Activated CD8-positive, alpha-beta memory T cell treated with anti-CD3 and anti-CD28 coated beads for 4 hours (primary cell): ENCODE data around the gene NUDT3.
"Not testable (repeated sequence)": the region's sequence is repeated elsewhere in the genome, so short reads cannot be mapped to it uniquely, and the experiment has no call there.

Experiments used
- DNase-seq, 2 donors: peaks; one replicate each; pipeline ENCODE4 v3.0.0-alpha.2; 2020; ENCODE audit warnings: low read depth in 2 of 2

The NUDT3 gene

GRCh38 chr6:34370361-34370760, 22.1 kb downstream of the NUDT3 start:
- DNase-seq: no peak

GRCh38 chr6:34369385-34369784, 23.1 kb downstream of the NUDT3 start:
- DNase-seq: no peak

- DNase-seq: no peak
Measured at GRCh38 chr6:34366639-34366921, 25.9 kb downstream of the NUDT3 start.

DNA sequence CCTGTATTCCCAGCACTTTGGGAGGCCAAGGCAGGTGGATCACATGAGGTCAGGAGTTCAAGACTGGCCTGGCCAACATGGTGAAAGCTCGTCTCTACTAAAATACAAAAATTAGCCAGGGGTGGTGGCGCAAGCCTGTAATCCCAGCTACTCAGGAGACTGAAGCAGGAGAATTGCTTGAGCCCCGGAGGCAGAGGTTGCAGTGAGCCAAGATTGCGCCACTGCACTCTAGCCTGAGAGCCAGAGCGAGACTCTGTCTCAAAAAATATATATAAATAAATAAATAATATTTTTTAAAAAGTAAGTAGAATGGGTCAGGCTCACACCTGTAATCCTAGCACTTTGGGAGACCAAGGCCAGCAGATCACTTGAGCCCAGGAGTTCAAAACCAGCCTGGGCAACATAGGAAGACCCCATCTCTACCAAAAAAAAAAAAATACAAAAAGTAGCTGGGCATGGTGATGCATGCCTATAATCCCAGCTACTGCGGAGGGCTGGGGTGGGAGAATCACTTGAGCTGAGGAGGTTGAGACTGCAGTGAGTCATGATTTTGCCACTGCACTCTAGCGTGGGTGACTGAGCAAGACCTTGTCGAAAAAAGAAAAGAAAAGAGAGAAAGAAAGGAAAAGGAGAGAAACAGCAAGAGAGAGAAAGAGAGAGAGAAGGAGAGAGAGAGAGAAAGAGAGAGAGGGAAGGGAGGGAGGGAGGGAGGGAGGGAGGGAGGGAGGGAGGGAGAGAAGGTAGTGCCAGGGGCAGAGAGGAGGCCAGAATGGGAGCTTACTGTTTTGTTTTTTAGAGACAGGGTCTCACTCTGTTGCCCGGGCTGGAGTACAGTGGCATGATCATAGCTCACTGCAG, 26.5 kb downstream of the NUDT3 start:
- DNase-seq: not testable (repeated sequence)

GRCh38 chr6:34363681-34364075, 28.8 kb downstream of the NUDT3 start:
- not testable (repeated sequence) for DNase-seq

- no peak for DNase-seq
Measured at GRCh38 chr6:34362909-34363680, 29.4 kb downstream of the NUDT3 start.

GRCh38 chr6:34362176-34362575, 30.3 kb downstream of the NUDT3 start:
- DNase-seq: no peak

DNA sequence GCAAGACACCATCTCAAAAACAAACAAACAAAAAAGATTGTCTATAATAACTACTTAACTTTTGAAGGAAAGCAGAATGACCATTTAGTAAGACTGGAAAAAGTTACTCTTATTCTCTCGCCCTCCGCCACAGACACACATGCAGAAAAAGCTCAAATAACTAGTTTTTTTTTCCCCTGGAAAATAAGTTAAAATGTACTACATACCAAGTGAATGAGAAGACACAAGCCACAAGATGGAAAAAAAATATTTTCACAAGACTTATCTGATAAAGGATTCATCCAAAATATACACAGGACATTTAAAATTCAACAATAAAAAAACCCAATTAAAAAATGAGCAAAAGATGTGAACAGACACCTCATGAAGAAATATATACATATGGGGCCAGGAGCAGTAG, 31.9 kb downstream of the NUDT3 start:
- DNase-seq: no peak

DNA sequence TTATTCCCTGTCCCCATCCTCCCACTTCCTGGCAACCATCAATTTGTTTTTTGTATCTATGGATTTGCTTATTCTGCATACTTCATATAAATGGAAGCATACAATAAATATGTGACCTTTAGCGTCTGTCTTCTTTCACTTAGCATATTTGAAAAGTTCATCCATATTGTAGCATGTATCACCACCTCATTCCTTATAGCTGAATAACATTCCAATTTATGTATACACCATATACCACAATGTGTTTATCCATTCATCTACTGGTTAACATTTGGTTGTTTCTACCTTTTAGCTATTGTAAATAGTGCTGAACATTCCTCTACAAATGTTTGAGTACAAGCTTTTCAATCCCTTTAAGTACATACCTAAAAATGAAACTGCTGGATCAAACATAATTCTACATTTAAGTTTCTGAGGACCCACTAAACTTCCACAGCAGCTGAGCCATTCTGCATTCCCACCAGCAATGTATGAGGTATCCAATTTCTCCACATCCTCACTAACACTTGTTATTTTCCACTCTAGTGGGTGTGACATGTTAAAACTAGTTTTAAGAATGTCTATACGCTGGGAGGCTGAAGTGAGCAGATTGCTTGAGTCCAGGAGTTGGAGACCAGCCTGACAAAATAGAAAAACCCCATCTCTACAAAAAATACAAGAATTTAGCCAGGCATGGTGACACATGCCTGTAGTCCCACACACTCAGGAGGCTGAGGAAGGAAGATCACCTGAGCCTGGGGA, 32.9 kb downstream of the NUDT3 start:
- no peak for DNase-seq

DNA sequence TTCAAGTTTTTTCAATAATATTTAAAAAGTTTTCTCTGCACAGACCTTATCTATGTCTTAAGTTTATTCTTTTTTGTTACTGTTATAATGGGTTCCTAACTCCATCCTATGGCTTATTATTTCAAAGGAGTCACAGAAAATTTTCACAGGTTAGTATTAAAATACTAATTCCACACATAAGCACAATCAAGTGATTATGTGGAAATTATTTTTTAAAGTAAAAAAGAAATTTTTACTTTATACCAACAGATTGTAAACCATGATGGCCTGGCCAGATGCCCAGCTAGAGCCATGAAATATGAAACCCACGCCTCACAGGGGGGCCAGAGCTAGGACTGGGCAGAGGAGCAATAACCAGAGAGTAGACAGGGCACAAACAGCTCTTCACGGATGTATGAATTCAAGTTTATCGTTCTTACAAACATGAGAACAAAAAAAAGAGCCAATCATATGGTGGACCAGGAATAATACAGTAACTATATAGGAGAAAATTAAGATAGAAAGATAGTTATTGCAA, 34.0 kb downstream of the NUDT3 start:
- no peak for DNase-seq

- DNase-seq: no peak
Measured at GRCh38 chr6:34357937-34358336, 34.5 kb downstream of the NUDT3 start.

DNA sequence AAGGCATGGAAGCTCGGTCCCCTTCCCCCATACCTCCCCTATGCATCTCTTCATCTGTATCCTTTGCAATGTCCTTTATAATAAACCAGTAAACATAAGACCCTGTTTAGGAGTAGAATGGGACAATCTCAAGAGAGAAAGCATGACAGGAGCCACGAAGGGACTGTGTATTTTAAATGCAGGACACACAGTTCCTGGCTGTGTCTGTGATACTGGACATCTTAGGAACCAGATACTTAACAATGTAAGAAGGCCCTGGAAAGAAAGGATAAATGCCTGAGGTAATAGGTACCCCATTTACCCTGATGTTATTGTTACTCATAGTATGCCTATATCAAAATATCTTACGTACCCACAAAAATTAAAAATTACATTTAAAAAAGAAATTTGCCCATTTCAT, 36.6 kb downstream of the NUDT3 start:
- no peak for DNase-seq

- not testable (repeated sequence) for DNase-seq
Measured at GRCh38 chr6:34354230-34354629, 38.2 kb downstream of the NUDT3 start.

DNA sequence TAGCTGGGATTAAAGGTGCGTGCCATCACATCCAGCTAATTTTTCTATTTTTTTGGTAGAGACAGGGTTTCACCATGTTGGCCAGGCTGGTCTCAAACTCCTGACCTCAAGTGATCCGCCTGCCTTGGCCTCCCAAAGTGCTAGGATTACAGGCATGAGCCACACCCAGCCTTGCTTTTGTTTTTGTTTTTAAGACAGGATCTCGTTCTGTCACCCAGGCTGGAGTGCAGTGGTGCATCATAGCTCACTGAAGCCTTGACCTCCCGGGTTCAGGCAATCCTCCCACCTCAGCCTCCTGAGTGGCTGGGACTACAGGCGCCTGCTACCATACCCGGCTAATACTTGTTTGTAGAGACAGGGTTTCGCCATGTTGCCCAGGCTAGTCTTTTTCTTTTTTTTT, 38.9 kb downstream of the NUDT3 start:
- DNase-seq: not testable (repeated sequence)

GRCh38 chr6:34352305-34352937, 40.0 kb downstream of the NUDT3 start:
- DNase-seq: no peak

- no peak for DNase-seq
Measured at GRCh38 chr6:34350934-34351217, 41.6 kb downstream of the NUDT3 start.

DNA sequence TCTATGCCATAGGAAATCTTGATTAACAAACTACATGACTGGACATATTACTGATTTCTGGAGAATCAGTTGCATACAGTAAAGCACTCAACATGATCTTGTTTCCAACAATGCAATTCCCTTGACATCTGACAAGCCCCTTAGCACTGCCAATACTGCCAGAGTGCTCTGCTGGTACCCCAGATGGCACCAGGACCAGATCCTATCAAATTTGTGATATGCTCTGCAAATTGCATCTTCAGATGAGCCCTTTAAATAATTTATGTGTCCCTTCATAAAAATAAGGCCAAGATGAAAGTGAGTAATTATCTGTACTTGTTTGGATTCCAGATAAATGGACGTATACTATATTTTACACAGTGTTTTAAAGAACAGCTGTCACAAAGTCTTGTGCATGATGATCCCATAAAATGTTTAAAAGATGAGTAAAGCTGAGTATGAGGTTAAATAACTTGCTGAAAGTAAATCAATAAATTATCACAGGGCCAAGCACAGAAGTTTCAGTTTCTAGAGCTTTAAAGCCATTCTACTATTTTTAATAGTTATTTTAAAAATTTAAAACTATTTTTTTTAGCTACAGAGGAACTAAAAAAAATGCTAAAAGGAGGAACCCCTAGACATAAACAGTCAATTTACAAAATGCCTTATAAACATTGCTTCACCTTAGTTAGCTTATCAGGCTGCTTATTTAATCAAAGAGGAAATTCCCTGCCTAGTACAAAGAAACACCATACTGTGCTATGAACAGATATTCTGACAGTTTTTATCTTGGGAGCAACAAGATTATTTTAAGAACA, 42.1 kb downstream of the NUDT3 start:
- no peak for DNase-seq

DNA sequence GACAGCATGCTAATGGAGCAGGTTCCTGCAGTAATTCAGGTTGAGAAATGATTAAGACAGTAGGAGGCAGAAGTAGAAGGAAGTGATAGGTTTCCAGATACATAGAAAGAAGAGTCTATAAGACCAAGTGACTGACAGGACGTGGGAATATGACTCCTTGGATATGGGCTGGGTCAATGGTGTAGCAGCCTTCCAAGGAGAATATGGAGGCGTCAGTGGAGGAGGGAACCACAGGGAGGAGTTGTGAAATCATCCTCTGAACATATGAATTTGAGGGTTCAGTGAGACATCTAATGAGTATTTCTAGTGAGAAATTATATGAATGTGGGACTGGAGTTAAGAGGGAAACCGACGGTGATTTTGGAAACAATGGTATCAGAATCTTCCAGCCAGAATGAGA, 43.3 kb downstream of the NUDT3 start:
- DNase-seq: no peak

DNA sequence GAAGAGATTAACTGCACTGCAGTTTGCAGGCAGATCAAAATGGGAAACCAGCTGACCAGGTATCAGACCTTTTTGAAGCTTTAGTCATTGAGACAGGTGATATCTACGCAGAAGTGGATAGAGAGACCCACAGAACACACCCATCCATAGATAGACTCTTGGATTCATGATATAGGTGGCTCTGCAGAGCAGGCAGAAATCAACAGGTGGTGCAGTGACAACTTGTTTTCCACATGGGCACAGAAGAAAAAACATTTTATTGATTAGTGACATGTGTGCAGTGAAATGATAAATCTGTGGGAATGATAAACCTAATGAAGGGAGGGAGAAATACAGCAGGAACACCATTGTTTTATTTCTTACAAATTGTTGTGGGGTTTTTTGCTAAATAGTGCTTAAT, 45.2 kb downstream of the NUDT3 start:
- no peak for DNase-seq

DNA sequence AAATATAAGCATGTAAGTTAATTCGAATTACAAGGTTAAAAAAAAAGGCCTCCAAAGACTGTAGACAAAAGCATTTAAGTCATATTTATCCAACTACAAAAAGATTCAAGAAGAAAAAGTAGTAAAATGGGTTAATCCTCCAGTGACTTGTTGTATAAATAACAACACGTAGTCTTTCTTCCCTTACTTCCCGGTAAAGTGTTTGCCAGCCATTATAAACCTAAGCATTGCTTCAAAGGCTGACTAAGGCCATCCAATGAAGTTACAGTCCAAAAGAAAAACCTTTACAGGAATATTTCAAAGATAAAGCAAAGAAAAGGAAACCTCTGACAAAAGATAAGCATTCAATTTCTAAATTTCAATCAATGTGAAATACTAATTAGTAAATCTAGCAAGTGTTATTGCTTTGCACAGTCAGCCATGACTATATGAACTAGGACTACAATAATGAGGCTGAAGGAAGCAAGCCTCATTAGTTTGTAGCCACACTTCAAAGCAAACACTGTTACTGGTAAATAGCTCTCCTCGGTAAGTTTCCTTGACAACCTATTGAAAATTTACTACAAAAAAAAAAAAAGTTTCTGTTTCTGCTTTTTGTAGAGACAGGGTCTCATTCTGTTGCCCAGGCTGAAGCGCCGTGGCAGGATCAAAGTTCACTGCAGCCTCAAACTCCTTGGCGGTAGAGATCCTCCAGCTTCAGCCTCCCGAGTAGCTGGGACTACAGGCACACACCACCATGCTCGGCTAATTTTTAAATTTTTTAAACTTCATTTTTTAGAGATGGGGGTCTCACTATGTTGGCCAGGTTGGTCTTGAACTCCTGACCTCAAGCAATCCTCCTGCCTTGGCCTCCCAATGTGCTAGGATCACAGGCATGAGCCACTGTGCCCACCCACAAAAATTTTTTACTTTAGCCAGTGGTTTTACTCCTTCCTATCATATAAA, 46.0 kb downstream of the NUDT3 start:
- DNase-seq: no peak
